ENCODE data around the gene GLIPR1. TPM values are rescaled to one million over a fixed set of nuclear protein-coding genes. Genes with fewer than 3 reads are reported as not detected.

GLIPR1 gene
- total and polyA plus RNA-seq, 10 of the 15 experiments (the other 5 are each of a cell fraction or from before 2014, with no cell fraction given): 18.2 to 62.6 (median 32.2) TPM

- TF ChIP-seq REST (IDR thresholded peaks at IDR 0.05; ENCODE audit: low read depth, low read length): no peak
- TF ChIP-seq SREBF2 (IDR thresholded peaks at IDR 0.05; ENCODE audit: low read length): no peak
- TF ChIP-seq ATF3 (IDR thresholded peaks at IDR 0.05; ENCODE audit: borderline replicate concordance, extremely low read depth, low read depth, low read length): no peak
- TF ChIP-seq POU2F2 (IDR thresholded peaks at IDR 0.05; ENCODE audit: borderline replicate concordance, low read depth, low read length): no peak
- TF ChIP-seq TARDBP (IDR thresholded peaks at IDR 0.05; ENCODE audit: borderline replicate concordance): no peak
- no peak for TF ChIP-seq RELB (IDR thresholded peaks at IDR 0.05; ENCODE audit: low read depth)
- no peak for TF ChIP-seq POLR2A (IDR thresholded peaks at IDR 0.05; ENCODE audit: low read depth, low read length)
- no peak for TF ChIP-seq IRF4 (IDR thresholded peaks at IDR 0.05; ENCODE audit: low read depth, low read length)
These were observed 33.7 kb upstream of the GLIPR1 start (continued) for GRCh38 chr12:75446857-75447256.

Measured in GM12878 (cell line).